ENCODE measurements around the gene BCLAF1.

The BCLAF1 gene

GRCh38 chr6:136216503-136217401, 72.9 kb downstream of the BCLAF1 start:
- Histone ChIP-seq H3K36me3 (ENCODE audit: control insufficient read depth, low read length) (no peaks in the 10 kb centered on the region), H3K9me2 (replicated peaks; ENCODE audit: control insufficient read depth, low read length) (no peaks in the 10 kb centered on the region), H3K9me3 (ENCODE audit: control insufficient read depth, insufficient read depth, low read length) (no peaks in the 10 kb centered on the region), H3K4me2 (ENCODE audit: low read length) (no peak overlapping the region), H3K4me1 (ENCODE audit: control insufficient read depth, low read length) (no peaks in the 10 kb centered on the region), H3K79me2 (ENCODE audit: control insufficient read depth, low read length) (no peaks in the 10 kb centered on the region), H3K4me3 (ENCODE audit: low read length) (no peak overlapping the region), H3K27me3 (ENCODE audit: control insufficient read depth, low read length) (no peaks in the 10 kb centered on the region), H4K20me1 (ENCODE audit: control insufficient read depth, insufficient read depth, low read depth, low read length) (no peaks in the 10 kb centered on the region), H3K27ac (ENCODE audit: low read depth, low read length) (no peak overlapping the region), H3F3A (ENCODE audit: control insufficient read depth, insufficient read depth) (no peaks in the 10 kb centered on the region)
- no peak for TF ChIP-seq EZH2phosphoT487 (IDR thresholded peaks at IDR 0.05; ENCODE audit: borderline replicate concordance, low read length)
- no peak for TF ChIP-seq CTCF (IDR thresholded peaks at IDR 0.05; ENCODE audit: low read depth, low read length, poor library complexity, severe bottlenecking)

GRCh38 chr6:136213853-136214252, 75.8 kb downstream of the BCLAF1 start:
- no peak for TF ChIP-seq EZH2phosphoT487 (IDR thresholded peaks at IDR 0.05; ENCODE audit: borderline replicate concordance, low read length)
- TF ChIP-seq CTCF (IDR thresholded peaks at IDR 0.05; ENCODE audit: low read depth, low read length, poor library complexity, severe bottlenecking) = no peak
- no peak overlapping the region for H3K27ac ChIP-seq (ENCODE audit: low read depth, low read length)
- H4K20me1 ChIP-seq (ENCODE audit: control insufficient read depth, insufficient read depth, low read depth, low read length) = no peaks in the 10 kb centered on the region
- H3K4me1 ChIP-seq (ENCODE audit: control insufficient read depth, low read length) = no peaks in the 10 kb centered on the region
- no peaks in the 10 kb centered on the region for H3K27me3 ChIP-seq (ENCODE audit: control insufficient read depth, low read length)
- H3K79me2 ChIP-seq (ENCODE audit: control insufficient read depth, low read length) = no peaks in the 10 kb centered on the region
- no peak overlapping the region for H3K4me3 ChIP-seq (ENCODE audit: low read length)
- H3F3A ChIP-seq (ENCODE audit: control insufficient read depth, insufficient read depth) = no peaks in the 10 kb centered on the region
- no peak overlapping the region for H3K4me2 ChIP-seq (ENCODE audit: low read length)
- H3K9me3 ChIP-seq (ENCODE audit: control insufficient read depth, insufficient read depth, low read length) = no peaks in the 10 kb centered on the region
- no peaks in the 10 kb centered on the region; the same call in 1 of the 2 replicates for H3K9me2 ChIP-seq (replicated peaks; ENCODE audit: control insufficient read depth, low read length)
- no peaks in the 10 kb centered on the region for H3K36me3 ChIP-seq (ENCODE audit: control insufficient read depth, low read length)

- H3K27me3 ChIP-seq (ENCODE audit: control insufficient read depth, low read length) = no peaks in the 10 kb centered on the region
- H3K9me2 ChIP-seq (replicated peaks; ENCODE audit: control insufficient read depth, low read length) = no peaks in the 10 kb centered on the region; the same call in 1 of the 2 replicates
- no peak overlapping the region for H3K4me3 ChIP-seq (ENCODE audit: low read length)
- no peaks in the 10 kb centered on the region for H3K4me1 ChIP-seq (ENCODE audit: control insufficient read depth, low read length)
- H4K20me1 ChIP-seq (ENCODE audit: control insufficient read depth, insufficient read depth, low read depth, low read length) = no peaks in the 10 kb centered on the region
- no peaks in the 10 kb centered on the region for H3K36me3 ChIP-seq (ENCODE audit: control insufficient read depth, low read length)
- no peaks in the 10 kb centered on the region for H3K9me3 ChIP-seq (ENCODE audit: control insufficient read depth, insufficient read depth, low read length)
- no peak for TF ChIP-seq EZH2phosphoT487 (IDR thresholded peaks at IDR 0.05; ENCODE audit: borderline replicate concordance, low read length)
- no peak for TF ChIP-seq CTCF (IDR thresholded peaks at IDR 0.05; ENCODE audit: low read depth, low read length, poor library complexity, severe bottlenecking)
- no peak overlapping the region for H3K27ac ChIP-seq (ENCODE audit: low read depth, low read length)
- H3K4me2 ChIP-seq (ENCODE audit: low read length) = no peak overlapping the region
- no peaks in the 10 kb centered on the region for H3K79me2 ChIP-seq (ENCODE audit: control insufficient read depth, low read length)
- no peaks in the 10 kb centered on the region for H3F3A ChIP-seq (ENCODE audit: control insufficient read depth, insufficient read depth)
Observed at GRCh38 chr6:136213012-136213539, 76.6 kb downstream of the BCLAF1 start.
